CD14-positive monocyte (primary cell): Measurements from ENCODE around the gene TFAP2E. TPM values are rescaled to one million over a fixed set of nuclear protein-coding genes. Genes with fewer than 3 reads are reported as not detected.

Source experiments
- DNase-seq, 3 donors: peaks; one replicate each; pipeline ENCODE4 v3.0.0-alpha.2; 2011 to 2022
- H2AFZ ChIP-seq: 2 replicates; pipeline ENCODE4 v1.6.0; 2012; ENCODE audit warnings: mild to moderate bottlenecking, low read depth, low read length, inconsistent platforms; ENCODE audit not compliant: insufficient read depth, poor library complexity, severe bottlenecking
- H3K27ac ChIP-seq, 2 donors: 1 replicate in 1 of 2; 2 replicates in 1 of 2; pipeline ENCODE4 v1.5.1; 2012 to 2013; ENCODE audit warnings: low read length in 2 of 2, control low read depth in 1 of 2, inconsistent platforms in 1 of 2, low read depth in 1 of 2, mild to moderate bottlenecking in 1 of 2
- H3K27me3 ChIP-seq, 2 donors: one replicate each; pipeline versions ENCODE4 v1.6.0 to v1.6.1; 2011 to 2013; ENCODE audit warnings: low read length in 2 of 2; ENCODE audit not compliant: control insufficient read depth in 2 of 2, insufficient read depth in 2 of 2
- H3K36me3 ChIP-seq, 2 donors: replicated peaks in 1 of 2; 1 replicate in 1 of 2; 2 replicates in 1 of 2; pipeline versions ENCODE4 v1.5.1 to v1.6.1; 2012 to 2013; ENCODE audit warnings: low read length in 2 of 2, control low read depth in 1 of 2, inconsistent platforms in 1 of 2, mild to moderate bottlenecking in 1 of 2; ENCODE audit not compliant: insufficient read depth in 2 of 2, control insufficient read depth in 1 of 2
- H3K4me1 ChIP-seq, 2 donors: 1 replicate in 1 of 2; 2 replicates in 1 of 2; pipeline versions ENCODE4 v1.5.1 to v1.6.1; 2012 to 2013; ENCODE audit warnings: low read length in 2 of 2, control low read depth in 1 of 2, inconsistent platforms in 1 of 2, mild to moderate bottlenecking in 1 of 2, moderate library complexity in 1 of 2; ENCODE audit not compliant: insufficient read depth in 2 of 2, control insufficient read depth in 1 of 2
- H3K4me2 ChIP-seq: replicated peaks from 2 replicates; pipeline ENCODE3; 2012; ENCODE audit warnings: low read length, moderate library complexity, mild to moderate bottlenecking; ENCODE audit not compliant: poor library complexity, severe bottlenecking; ENCODE audit errors: extremely low read depth
- H3K4me3 ChIP-seq, 3 experiments: fragments of 200-600 bp in 1 of 3; sonication (generic) in 1 of 3; replicated peaks in 1 of 3; 1 replicate in 2 of 3; 2 replicates in 1 of 3; pipeline ENCODE4 v1.5.1; 2011 to 2013; ENCODE audit warnings: low read length in 3 of 3, mild to moderate bottlenecking in 3 of 3, control low read depth in 2 of 3, low read depth in 2 of 3, inconsistent platforms in 1 of 3, moderate library complexity in 1 of 3
- H3K79me2 ChIP-seq: 2 replicates; pipeline ENCODE4 v1.6.0; 2012; ENCODE audit warnings: mild to moderate bottlenecking, control low read depth, inconsistent platforms, low read length, moderate library complexity; ENCODE audit not compliant: insufficient read depth
- H3K9ac ChIP-seq: 2 replicates; pipeline ENCODE4 v1.6.0; 2017; ENCODE audit warnings: low read length, mild to moderate bottlenecking; ENCODE audit not compliant: insufficient read depth, poor library complexity, severe bottlenecking
- H3K9me3 ChIP-seq, 2 donors: replicated peaks in 1 of 2; 1 replicate in 1 of 2; 2 replicates in 1 of 2; pipeline versions ENCODE4 v1.5.1 to v1.6.1; 2012 to 2013; ENCODE audit warnings: low read length in 2 of 2, control low read depth in 1 of 2; ENCODE audit not compliant: control insufficient read depth in 1 of 2, insufficient read depth in 1 of 2
- H4K20me1 ChIP-seq: 2 replicates; pipeline ENCODE4 v1.6.0; 2012; ENCODE audit warnings: mild to moderate bottlenecking, low read length, control low read depth, moderate library complexity; ENCODE audit not compliant: insufficient read depth
- H3K27ac Mint-ChIP-seq, 7 donors: one replicate each; pipeline ENCODE4 v1.8.0; 2020; ENCODE audit warnings: mild to moderate bottlenecking in 7 of 7, mixed read lengths in 7 of 7, moderate library complexity in 6 of 7, inconsistent platforms in 2 of 7
- H3K27me3 Mint-ChIP-seq, 3 donors: one replicate each; pipeline ENCODE4 v1.8.0; 2021 to 2022; ENCODE audit warnings: low read depth in 3 of 3, mild to moderate bottlenecking in 3 of 3, mixed read lengths in 3 of 3, moderate library complexity in 3 of 3, inconsistent platforms in 1 of 3
- H3K36me3 Mint-ChIP-seq, 2 donors: one replicate each; pipeline ENCODE4 v1.8.0; 2020; ENCODE audit warnings: mixed read lengths in 2 of 2, inconsistent platforms in 1 of 2, mild to moderate bottlenecking in 1 of 2
- H3K4me1 Mint-ChIP-seq: one replicate; pipeline ENCODE4 v1.8.0; 2020; ENCODE audit warnings: mild to moderate bottlenecking, mixed read lengths
- H3K4me3 Mint-ChIP-seq, 2 donors: one replicate each; pipeline ENCODE4 v1.8.0; 2020; ENCODE audit warnings: mild to moderate bottlenecking in 2 of 2, mixed read lengths in 2 of 2, moderate library complexity in 1 of 2
- H3K9me3 Mint-ChIP-seq, 7 donors: one replicate each; pipeline ENCODE4 v1.8.0; 2020 to 2022; ENCODE audit warnings: mixed read lengths in 7 of 7, mild to moderate bottlenecking in 6 of 7, moderate library complexity in 6 of 7, inconsistent platforms in 2 of 7
- WGBS: methylation state at CpG from one replicate; pipeline ENCODE4 v1.1.5; 2013; ENCODE audit warnings: missing lambda C conversion rate; ENCODE audit not compliant: insufficient coverage; 5-methylcytosine and 5-hydroxymethylcytosine counted together
- intact Hi-C, 2 donors: fragments of 100-400 bp; cut with micrococcal nuclease; formaldehyde crosslinking; loops; one replicate each; pipeline versions ENCODE4 v1.15.0 to v1.15.1; 2023
- polyA plus RNA-seq, 3 donors: library from polyadenylated mRNA; depleted of rRNA in 1 of 3; unstranded in 2 of 3; stranded (reverse) in 1 of 3; fragments of 300-500 nt in 2 of 3; fragments of >200 nt in 1 of 3; fragmentation: Illumina TruSeq in 2 of 3; gene quantifications; 1 replicate in 2 of 3; 2 replicates in 1 of 3; pipeline ENCODE4 v1.2.3, GENCODE V29; 2012 to 2021
- TF ChIP-seq, protein P1 (sequence below): fragments of 200-600 bp; IDR thresholded peaks from one replicate; pipeline ENCODE4 v1.8.0; 2022; ENCODE audit warnings: antibody characterized with exemption, mild to moderate bottlenecking

Gene TFAP2E
- polyA plus RNA-seq, 3 donors, result 0.77 to 4.5 (median 1.5) TPM

DNA sequence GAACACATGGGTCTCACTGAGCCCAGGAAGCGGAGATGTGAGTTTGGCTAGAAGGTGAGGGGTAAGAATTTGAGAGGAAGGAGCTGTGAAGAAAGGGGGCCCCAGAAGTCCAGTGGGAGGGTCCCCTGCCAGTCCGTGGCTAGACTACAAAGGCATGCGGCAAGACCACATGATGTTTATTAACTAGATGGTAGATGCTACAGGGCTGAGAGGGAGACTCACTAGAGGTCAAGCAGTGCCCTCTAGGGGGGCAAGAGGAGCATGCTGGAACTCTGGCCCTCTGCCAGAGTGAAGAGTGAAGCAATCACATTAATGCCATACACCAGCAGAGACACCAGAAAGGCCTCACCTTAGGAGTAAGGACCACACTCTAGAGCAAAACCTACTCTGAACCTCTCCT lies 28.1 kb upstream of the TFAP2E start:
- H3K4me2 ChIP-seq, result peak overlapping the region; percentile 62
- peaks cover 33 to 55% of the 10 kb centered on the region in 2 donors for H3K36me3 Mint-ChIP-seq
- H3K9me3 ChIP-seq, result no peaks in the 10 kb centered on the region
- peak overlapping the region; percentile 73 to 82 for H3K4me3 Mint-ChIP-seq
- H2AFZ ChIP-seq, result peak overlapping the region; percentile 38
- no peak overlapping the region for H3K9ac ChIP-seq
- H3K4me1 Mint-ChIP-seq, result peaks cover 52% of the 10 kb centered on the region
- intact Hi-C loops, result loop anchor here in 1 of 2 donors (5.0 kb wide), 1 partner anchor 98 kb away; no protein-coding TSS in a partner anchor
- H3K4me3 ChIP-seq, result peak overlapping the region in 2 of 3 experiments; percentile 25 to 34
- H3K27me3 ChIP-seq, result no peaks in the 10 kb centered on the region
- peak; percentile 73 to 83 (median 79) for DNase-seq
- WGBS, result 41% methylated on average over 3 of the region's 3 CpGs
- H3K9me3 Mint-ChIP-seq, result peaks cover 0 to 2% (median 0%) of the 10 kb centered on the region in 7 donors
- peak overlapping the region; percentile 24 to 66 for H3K27ac ChIP-seq
- peaks cover 82% of the 10 kb centered on the region for H3K79me2 ChIP-seq
- H3K4me1 ChIP-seq, result peaks cover 44 to 48% of the 10 kb centered on the region in 2 donors
- peaks cover 17% of the 10 kb centered on the region for H4K20me1 ChIP-seq
- H3K27me3 Mint-ChIP-seq, result peaks cover 0 to 2% (median 0%) of the 10 kb centered on the region in 3 donors
- H3K36me3 ChIP-seq, result peaks cover 18 to 39% of the 10 kb centered on the region in 2 donors
- H3K27ac Mint-ChIP-seq, result peak overlapping the region in 6 of 7 donors; percentile 56 to 89 (median 79)
- TF ChIP-seq, protein P1, sequence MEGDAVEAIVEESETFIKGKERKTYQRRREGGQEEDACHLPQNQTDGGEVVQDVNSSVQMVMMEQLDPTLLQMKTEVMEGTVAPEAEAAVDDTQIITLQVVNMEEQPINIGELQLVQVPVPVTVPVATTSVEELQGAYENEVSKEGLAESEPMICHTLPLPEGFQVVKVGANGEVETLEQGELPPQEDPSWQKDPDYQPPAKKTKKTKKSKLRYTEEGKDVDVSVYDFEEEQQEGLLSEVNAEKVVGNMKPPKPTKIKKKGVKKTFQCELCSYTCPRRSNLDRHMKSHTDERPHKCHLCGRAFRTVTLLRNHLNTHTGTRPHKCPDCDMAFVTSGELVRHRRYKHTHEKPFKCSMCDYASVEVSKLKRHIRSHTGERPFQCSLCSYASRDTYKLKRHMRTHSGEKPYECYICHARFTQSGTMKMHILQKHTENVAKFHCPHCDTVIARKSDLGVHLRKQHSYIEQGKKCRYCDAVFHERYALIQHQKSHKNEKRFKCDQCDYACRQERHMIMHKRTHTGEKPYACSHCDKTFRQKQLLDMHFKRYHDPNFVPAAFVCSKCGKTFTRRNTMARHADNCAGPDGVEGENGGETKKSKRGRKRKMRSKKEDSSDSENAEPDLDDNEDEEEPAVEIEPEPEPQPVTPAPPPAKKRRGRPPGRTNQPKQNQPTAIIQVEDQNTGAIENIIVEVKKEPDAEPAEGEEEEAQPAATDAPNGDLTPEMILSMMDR, result peak; percentile 74

DNA sequence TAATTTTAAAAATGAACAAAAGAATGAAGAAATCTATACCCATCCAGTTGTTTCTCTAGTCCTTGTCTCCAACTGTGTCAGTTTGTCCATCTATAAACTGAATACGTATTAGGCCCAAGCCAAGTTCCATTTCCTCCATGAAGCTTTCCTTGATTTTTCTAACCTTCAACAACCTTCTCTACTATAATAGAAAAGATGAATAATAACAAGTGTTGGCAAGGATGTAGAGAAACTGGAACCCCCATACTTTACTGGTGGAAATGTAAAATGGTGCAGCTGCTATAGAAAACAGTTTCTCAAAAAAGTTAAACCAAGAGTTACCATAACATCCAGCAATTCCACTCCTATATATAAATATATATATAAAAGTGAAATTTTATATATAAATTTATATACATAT lies 26.5 kb upstream of the TFAP2E start:
- Histone ChIP-seq H3K4me1 (peaks cover 27 to 31% of the 10 kb centered on the region in 2 donors), H3K4me3 (no peak overlapping the region), H2AFZ (no peak overlapping the region), H3K27me3 (no peaks in the 10 kb centered on the region), H3K9ac (no peak overlapping the region), H3K36me3 (peaks cover 30 to 55% of the 10 kb centered on the region in 2 donors), H3K79me2 (peaks cover 88% of the 10 kb centered on the region), H3K9me3 (no peaks in the 10 kb centered on the region), H4K20me1 (peaks cover 17% of the 10 kb centered on the region), H3K27ac (peak overlapping the region in 1 of 2 donors; percentile 12), H3K4me2 (no peak overlapping the region)
- peaks cover 0 to 2% (median 0%) of the 10 kb centered on the region in 3 donors for H3K27me3 Mint-ChIP-seq
- intact Hi-C loops, result no loop called here
- H3K4me1 Mint-ChIP-seq, result peaks cover 36% of the 10 kb centered on the region
- WGBS, result no CpG with 5 or more reads among the region's 1 CpG
- no peaks in the 10 kb centered on the region for H3K9me3 Mint-ChIP-seq
- no peak overlapping the region for H3K4me3 Mint-ChIP-seq
- no peak for DNase-seq
- TF ChIP-seq, protein P1, result no peak
- H3K36me3 Mint-ChIP-seq, result peaks cover 38 to 60% of the 10 kb centered on the region in 2 donors
- H3K27ac Mint-ChIP-seq, result no peak overlapping the region
